HT1080 (cell line): ENCODE data around the gene PTPRR. TPM values are rescaled to one million over a fixed set of nuclear protein-coding genes. Genes with fewer than 3 reads are reported as not detected.

Experiments
- DNase-seq: peaks from one replicate; pipeline ENCODE4 v3.0.0-alpha.2; 2015; ENCODE audit warnings: low read depth
- polyA plus RNA-seq, 2 experiments: library from polyadenylated mRNA; depleted of rRNA; stranded (reverse); fragments of >200 nt; gene quantifications; 2 replicates each; pipeline ENCODE4 v1.2.3, GENCODE V29; 2015
- total RNA-seq: library from RNA; depleted of rRNA; stranded (reverse); fragments of >200 nt; shearing (Covaris generic); gene quantifications from 2 replicates; pipeline ENCODE4 v1.2.3, GENCODE V29; 2014; rRNA removed

The PTPRR gene
- 2.5 and 6.1 TPM in 2 replicates for total RNA-seq
- 7.6 and 7.7 TPM in 2 replicates for polyA plus RNA-seq (2015; cell fraction: cytosol; rRNA removed)
- polyA plus RNA-seq (2015; cell fraction: nucleus; rRNA removed) = 3.4 and 3.5 TPM in 2 replicates

DNA sequence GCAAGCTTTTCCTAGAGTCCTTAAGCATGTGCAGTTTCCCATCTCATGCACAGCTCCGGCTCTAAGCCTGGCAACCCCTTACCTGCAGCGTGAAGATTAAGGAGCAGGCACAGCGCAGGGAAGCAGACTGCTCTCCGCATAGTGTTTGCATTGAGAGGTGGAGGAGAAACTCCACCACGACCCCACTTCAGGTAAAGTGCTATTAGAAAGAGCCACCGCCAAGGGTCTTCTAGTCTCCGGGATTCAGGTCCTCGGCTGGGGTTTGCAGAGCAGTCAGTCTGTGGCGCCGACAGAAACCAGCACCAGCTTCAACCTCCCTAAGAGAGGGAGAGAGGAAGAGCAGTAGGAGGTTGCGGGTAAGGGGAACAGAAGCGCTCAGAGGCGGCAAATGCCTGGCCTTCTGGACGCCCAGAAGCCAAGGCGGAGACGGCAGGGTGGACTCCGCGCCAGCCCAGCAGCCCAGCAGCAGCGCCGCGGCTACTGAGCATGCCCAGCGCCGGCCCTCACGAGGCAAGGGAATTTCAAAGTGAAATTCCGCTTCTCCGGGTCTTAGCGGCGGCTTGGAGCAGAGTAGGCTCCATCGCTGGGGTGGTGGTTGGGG is at the start of gene PTPRR:
TSS of gene PTPRR (minus strand) at position 488 of the 601 bp plus-strand sequence. CDS start at position 140, 348 bp downstream.
- DNase-seq = no peak

- DNase-seq = no peak
Measured at GRCh38 chr12:70966996-70967790, 46.7 kb upstream of the PTPRR start.

DNA sequence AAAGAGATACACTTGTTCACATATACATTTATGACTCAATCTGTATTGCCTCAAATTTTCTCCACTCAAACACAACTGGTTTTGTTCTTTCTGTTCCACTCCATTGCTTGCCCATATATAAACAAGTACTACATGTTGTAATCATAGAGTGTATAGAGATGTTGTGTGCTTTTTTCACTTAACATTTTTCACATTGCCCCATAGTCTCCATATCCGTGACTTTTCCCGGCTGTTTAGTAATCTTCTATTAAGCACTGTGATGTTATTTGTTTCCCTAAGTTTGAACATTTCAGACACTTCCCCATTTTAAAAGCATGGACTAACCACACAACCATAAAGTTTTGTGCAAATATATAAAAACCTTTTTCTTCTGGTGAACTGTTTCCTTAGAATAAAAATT is 45.5 kb upstream of the PTPRR start:
- DNase-seq = no peak

DNA sequence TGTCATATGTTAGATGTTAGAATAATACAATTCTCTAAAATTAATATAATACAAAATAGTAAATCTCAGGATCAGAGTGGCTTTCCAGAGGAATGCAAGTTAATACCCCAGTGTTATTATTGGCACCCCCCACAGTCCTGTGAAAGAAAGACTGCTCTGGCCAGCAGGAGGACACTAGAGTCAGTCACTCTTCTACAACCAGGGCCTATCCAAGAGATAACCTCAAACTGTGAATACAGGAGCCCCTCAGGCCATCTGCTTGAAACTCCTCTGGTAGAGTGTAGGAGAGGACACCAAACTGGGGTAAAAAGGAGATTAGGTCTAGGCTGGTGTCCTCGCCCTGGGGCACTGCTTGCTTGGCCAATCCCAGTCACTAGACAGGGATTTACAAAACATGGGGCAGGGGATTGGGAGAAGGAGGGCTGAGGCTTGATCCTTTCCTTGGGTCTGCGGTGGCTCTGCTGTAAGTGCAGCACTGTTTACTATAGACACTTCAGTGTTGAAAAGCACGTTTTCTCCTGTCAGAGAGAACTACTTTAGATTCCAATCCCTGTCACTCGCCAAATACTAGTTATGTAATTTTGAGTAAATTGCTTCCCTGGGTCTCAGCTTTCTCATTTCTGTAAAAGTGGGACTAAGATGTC is 44.5 kb upstream of the PTPRR start:
- DNase-seq = no peak

DNA sequence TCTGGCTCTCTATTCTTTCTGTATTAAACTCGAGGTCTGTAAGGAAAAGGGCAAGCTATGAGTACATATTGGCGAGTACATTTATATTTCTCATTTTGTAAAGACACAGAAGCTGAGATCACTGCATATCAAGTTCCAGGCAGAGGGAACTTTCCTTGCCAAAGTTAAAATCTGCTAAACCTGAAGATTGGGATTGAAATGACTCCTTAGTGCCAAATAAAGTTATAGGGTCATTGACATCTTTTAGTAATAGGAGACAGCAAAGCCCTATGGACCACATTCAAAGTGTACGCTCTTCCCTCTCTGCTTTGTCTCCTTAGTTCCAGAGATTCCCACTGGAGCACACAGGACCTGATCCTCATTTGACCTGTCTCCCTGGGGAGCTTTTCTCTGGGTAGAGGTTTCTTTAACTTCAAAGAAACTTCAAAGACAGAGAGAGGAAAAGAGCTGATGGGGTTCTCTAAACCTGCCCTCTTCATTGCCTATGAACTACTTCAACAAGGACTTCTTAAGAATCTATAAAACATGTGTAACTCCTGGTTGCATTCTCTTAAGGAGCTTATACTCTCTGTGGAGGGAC is 42.6 kb upstream of the PTPRR start:
- no peak for DNase-seq

DNA sequence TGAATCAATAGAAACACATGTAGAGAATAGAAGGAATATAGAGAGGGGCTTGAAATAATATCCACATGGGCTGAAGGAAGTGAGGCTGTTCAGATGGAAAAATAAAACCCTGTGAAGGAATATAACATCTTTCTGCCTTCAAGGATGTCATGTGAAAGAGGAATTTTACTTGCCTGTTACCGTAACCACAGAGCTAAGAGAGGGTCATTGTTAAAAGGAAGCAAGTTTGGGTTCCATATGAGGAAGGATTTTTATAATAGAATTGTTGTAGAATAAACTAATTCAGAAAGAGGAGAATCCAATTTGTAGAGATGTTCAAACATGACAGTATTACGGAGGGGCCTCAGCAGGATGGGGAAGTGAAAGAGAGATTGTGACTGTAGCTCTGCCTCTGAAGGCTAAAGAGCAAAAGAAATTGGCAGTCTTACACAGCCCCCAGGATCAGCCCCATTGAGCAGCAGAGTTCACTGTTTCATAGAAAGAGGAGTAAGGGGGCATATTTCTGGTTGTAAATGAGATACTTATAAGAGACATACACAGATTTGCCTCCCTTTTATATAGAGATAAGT is 41.8 kb upstream of the PTPRR start:
- no peak for DNase-seq

DNA sequence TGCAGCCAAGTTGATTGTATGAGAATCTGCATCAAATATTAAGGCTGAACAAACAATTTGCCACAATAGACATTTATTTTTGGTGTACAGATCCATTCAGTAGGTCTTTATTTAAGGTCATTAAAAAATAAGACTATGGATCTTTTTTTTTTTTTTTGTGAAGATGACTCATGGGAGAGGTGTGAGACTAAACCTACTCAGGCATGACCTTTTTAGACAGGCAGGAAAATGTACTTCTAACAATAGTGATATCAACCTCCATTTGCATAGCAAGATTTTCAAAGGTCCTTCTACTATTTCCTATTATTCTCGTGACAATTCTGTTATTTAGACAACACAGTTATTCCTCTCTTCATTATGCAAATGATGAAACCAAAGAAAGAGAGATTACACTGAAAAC is 39.9 kb upstream of the PTPRR start:
- DNase-seq = no peak

- no peak for DNase-seq
Measured at GRCh38 chr12:70955415-70955814, 34.9 kb upstream of the PTPRR start.

DNA sequence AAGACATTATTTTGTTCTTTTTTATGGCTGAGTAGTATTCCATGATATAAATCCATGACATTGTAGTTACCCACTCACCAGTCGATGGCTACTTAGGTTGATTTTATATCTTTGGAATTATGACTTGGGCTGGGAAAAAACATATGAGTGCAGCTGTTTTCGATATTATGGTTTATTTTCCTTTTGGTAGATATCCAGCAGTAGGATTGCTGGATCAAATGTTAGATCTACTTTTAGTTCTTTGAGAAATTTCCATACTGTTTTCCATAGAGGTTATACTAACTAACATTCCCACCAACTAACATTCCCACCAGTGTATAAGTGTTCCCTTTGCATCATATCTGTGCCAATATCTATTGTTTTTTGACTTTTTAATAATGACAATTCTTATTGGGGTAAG is 29.9 kb upstream of the PTPRR start:
- DNase-seq = no peak

- DNase-seq = no peak
Measured at GRCh38 chr12:70948976-70949336, 28.4 kb upstream of the PTPRR start.

DNA sequence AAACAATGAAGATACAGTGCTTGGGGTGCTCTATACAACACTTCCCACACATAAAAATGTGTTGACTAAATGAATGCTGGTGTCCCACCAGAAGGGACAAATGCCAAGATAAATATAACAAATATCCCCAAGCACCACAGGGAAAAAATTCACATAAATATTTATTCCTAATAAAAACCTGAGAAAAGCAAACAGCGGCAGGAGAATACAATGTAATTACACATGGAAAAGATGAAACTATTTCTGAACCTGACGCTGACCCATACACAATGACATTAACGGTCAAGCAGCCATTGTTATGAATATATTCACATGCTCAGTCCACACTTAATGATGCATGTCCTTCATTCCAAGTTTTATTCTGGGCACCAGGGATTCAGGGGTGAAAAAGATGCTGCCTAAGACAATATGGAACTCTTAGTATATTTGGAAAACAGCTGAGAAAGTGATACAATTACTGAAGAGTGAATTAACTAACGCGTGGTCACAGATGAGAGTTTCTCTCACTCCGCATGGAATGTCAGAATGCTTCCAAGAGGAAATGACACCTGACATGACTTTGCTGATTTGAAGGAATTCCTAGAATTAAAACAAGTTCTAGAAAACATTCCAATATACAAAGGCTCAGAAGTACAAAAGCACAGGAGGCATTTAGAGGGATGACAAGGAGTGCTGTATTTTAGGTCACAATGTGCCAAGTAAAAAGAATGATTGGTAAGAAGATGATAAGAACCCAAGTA is 27.9 kb upstream of the PTPRR start:
- no peak for DNase-seq

DNA sequence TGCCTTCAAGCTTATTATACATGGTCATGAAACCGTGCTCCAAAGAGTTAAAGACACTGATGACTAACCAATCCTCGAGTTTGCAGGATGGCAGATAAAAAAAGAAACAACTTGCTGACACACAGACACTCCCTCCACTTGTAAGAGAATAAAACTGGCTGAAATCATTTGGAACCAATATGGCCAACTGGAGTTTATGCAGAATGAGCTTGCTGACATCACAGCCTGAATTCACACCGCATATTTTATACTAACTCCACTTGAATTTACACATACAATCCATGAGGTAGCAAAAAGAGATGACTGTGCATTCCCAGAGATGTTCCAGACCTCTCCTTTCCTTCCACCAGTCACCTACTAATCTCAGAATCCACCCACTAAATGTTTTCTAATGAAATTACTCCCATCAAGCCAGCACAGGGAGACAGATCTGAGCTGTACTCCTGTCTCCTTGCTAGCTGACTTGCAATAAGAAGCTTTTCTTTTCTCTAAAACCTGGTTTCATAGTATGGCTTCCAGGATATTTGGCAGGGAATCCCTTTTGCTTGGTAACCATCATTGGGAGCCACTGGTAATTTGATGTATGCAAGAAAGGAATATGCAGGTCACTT is 15.8 kb upstream of the PTPRR start:
- DNase-seq = peak; percentile 7

- no peak for DNase-seq
Measured at GRCh38 chr12:70933133-70933532, 12.6 kb upstream of the PTPRR start.

- DNase-seq = no peak
Measured at GRCh38 chr12:70929029-70929428, 8.5 kb upstream of the PTPRR start.

DNA sequence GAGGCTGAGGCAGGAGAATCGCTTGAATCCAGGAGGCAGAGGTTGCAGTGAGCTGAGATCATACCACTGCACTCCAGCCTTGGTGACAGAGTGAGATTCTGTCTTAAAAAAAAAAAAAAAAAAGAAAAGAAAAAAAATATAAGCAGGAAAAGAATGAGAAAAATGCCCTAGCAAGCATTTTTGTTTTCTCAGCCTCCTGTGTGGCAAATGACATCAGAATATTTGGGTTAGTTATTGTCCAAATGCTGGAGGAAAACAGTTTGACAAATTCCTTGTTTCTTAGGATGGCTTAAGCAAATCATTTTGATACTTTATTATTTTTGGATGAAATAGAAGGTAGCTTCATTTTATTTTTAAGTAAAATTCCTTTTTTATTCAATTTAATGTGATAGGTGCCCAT is 7.5 kb upstream of the PTPRR start:
- no peak for DNase-seq

GRCh38 chr12:70927356-70927755 is 6.8 kb upstream of the PTPRR start:
- no peak for DNase-seq

DNA sequence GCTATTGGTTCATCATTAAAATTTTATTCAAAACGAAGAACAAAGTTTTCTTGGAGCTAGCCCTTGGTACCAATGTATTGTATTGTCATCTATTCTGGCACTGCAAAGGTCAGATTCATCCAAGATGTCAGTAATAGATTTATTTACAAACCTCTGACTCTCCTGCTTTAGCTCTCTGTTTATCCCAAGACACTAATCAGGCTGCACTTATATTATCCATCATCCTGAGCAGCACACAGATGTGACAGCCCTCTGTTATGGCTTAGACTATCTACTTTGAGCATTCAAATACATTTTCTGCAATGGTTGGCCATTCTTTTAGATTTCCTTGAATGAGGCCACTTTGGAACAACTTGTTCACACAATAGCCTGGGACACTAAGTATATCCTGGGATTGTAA is 5.0 kb upstream of the PTPRR start:
- no peak for DNase-seq

DNA sequence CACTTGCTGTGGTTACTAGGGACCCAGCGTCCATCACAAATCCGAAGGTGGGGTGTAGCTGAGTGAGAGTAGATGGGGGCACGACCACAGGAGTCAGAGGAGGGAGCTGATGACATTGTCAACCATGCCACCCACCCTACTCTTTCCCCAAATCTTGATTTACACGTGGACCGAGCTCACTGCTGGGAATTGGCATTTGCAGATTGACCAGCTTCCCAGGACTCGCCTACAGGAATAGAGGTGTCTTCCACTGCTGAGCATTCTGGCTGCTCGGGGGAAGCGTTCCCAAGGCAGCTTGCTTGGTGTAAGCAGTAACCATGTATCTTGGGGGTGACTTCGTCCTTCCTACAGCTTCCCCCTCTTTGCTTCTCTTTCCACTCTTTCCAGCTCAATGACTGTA is 353 bp upstream of the PTPRR start:
- DNase-seq = no peak

- DNase-seq = no peak
Measured at GRCh38 chr12:70919597-70920035, 922 bp downstream of the PTPRR start.

DNA sequence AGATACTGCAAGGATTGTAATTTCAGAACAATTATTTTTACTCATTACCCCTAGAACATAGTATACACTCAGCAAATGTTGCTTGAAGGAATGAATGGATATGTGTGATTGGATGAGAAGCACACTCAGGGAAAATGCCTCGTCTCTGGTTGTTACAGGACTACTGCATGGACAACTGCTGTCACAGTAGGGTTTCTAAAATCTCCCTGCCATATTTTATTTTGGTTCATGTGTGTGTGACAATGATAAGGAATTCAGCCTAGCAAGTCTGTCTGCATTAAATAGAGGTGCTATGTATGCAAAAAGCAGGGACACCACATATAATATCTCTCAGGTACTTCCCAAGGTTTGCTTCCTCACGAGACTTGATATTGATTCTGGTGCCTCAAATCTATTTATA is 1.4 kb downstream of the PTPRR start:
- DNase-seq = no peak

DNA sequence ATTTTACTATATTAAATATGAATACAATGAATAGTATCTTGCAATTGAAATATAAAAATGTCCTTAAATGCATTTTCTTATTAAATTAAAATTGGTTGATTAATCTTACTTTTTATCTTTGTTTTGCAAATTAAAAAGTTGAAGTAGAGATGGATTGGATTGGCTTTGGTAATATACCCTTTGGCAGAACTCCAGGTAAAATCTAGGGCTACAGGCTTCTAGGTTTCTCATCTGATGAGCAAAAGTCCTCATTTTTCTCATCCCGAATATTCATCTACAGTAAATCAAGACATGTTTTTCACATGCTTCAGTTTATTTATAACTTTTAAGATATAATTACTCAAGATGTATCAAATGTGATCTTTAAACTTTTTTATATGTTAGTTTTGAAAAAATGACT is 2.2 kb downstream of the PTPRR start:
- DNase-seq = no peak
